ENCODE measurements around the gene AGPAT3.

AGPAT3 gene

DNA sequence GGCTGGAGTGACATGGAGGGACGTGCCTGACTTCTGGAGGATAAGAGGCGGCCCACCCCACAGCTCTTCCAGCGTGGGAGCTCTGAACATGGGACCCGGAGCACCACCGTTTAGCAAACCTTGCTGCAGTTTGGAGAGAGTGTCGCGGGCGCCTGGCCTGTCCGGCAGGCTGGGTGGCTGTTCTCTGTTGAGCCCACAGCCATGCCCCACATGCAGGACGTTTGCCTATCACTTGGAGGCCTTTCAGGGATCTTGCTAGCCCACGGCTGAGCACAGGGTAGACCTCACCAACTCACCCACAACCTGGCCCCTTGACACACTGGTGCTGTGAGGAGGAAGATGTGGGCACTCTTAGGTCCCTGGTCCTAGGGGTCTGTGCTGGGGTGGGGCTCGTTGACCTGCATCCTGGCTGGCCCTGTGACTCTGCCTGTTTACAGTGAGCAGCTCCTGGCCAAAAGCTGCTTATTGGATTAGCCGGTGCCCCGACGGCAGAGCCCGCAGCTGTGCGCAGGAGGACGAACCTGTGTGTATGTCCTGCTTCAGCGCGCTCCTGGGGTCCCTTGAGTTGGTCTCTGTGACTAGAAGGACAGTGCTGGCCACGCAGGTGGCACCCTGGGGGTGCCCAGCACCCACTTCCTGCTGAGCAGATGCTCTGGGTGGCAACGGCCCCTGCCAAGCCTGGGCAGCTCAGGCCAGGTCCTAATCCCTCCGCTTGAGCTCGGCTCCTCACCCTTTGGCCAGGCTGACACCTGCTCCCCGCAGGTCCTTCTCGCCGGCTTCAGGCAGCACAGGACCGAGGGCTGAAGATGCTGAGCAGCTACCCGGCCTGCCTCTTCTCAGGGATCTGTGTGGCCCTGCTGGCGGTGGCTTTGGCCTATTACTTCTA is 74.7 kb downstream of the AGPAT3 start:
- H3K4me3 ChIP-seq: no peak overlapping the region
- intact Hi-C loops (cut with DNase I; ENCODE audit: low total_unique reads): no loop called here
- no peak for DNase-seq

DNA sequence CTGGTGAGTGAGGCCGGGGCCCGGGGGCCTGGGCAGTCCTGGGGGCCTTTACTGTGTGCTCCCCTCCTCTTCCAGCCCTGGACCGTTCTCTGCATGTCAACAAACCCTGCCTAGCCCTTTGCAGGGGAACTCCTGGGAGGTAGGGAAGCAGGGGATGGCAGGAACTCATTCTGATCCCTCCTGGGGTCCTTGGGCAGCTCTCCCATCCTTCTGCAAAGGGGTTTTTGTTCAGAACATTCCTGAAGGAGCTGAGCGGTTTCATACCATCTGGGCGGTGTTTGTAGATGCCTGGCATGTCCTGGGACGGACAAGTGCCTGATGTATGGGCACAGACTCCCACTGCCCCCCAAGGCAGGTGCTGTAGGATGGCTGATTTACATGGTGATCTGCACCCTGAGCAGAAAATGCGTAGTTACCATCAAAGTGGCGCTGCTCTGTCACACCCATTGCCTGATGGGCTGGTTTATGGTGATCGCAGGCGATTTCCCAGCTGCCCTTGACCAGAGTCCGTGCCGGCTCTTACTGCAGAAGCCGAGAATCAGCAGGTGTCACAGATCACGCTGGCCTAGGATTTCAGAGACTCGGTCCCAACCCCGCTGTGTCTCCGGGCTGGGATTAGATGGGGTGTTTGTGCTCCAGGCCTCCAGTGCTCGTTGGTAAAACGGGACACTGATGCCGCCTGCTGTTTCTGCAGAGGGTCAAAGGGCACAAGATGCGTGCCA is 75.5 kb downstream of the AGPAT3 start:
- H3K4me3 ChIP-seq: no peak overlapping the region
- H3K36me3 ChIP-seq: peaks cover 0 to 17% (median 5%) of the 10 kb centered on the region in 3 donors
- DNase-seq: no peak
- H3K4me1 ChIP-seq: peaks cover 0 to 16% (median 4%) of the 10 kb centered on the region in 4 donors
- H3K27ac ChIP-seq: no peak overlapping the region
- H3K27me3 ChIP-seq: no peaks in the 10 kb centered on the region
- H3K9me3 ChIP-seq: no peaks in the 10 kb centered on the region
- intact Hi-C loops (cut with DNase I; ENCODE audit: low total_unique reads): no loop called here
- TF ChIP-seq, protein P1, sequence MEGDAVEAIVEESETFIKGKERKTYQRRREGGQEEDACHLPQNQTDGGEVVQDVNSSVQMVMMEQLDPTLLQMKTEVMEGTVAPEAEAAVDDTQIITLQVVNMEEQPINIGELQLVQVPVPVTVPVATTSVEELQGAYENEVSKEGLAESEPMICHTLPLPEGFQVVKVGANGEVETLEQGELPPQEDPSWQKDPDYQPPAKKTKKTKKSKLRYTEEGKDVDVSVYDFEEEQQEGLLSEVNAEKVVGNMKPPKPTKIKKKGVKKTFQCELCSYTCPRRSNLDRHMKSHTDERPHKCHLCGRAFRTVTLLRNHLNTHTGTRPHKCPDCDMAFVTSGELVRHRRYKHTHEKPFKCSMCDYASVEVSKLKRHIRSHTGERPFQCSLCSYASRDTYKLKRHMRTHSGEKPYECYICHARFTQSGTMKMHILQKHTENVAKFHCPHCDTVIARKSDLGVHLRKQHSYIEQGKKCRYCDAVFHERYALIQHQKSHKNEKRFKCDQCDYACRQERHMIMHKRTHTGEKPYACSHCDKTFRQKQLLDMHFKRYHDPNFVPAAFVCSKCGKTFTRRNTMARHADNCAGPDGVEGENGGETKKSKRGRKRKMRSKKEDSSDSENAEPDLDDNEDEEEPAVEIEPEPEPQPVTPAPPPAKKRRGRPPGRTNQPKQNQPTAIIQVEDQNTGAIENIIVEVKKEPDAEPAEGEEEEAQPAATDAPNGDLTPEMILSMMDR (IDR thresholded peaks at IDR 0.05): no peak

More for the DNA sequence above, 74.7 kb downstream of the AGPAT3 start:
- Histone ChIP-seq H3K27ac (no peak overlapping the region), H3K36me3 (peaks cover 0 to 17% (median 5%) of the 10 kb centered on the region in 3 donors), H3K9me3 (no peaks in the 10 kb centered on the region), H3K27me3 (no peaks in the 10 kb centered on the region), H3K4me1 (peaks cover 0 to 16% (median 4%) of the 10 kb centered on the region in 4 donors)
- TF ChIP-seq, protein P1 (IDR thresholded peaks at IDR 0.05): no peak

DNA sequence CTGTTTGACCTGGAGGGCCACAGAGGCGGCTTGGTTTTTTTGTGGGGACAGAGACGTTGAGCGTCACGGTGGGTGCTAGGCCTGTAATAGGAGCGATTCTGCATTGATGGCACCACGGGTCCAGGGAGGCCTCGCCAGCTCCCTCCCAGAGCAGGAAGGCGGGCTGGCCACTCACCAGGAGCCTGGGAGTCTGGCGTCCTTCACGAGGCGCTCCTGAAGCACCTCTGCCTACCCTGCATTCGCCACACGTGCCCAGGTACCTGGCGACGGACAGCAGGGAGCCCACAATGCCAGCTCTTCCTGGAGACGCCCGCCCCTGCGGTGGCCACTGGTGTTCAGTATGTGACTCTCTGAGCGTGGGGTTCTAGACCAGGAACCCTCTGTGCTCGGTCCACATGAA is 77.2 kb downstream of the AGPAT3 start:
- TF ChIP-seq, protein P1 (IDR thresholded peaks at IDR 0.05): no peak
- Histone ChIP-seq H3K27me3 (no peaks in the 10 kb centered on the region), H3K4me3 (no peak overlapping the region), H3K27ac (no peak overlapping the region), H3K4me1 (peaks cover 0 to 12% (median 4%) of the 10 kb centered on the region in 4 donors), H3K9me3 (no peaks in the 10 kb centered on the region), H3K36me3 (peaks cover 0 to 29% (median 5%) of the 10 kb centered on the region in 3 donors)
- intact Hi-C loops (cut with DNase I; ENCODE audit: low total_unique reads): no loop called here
- DNase-seq: no peak

DNA sequence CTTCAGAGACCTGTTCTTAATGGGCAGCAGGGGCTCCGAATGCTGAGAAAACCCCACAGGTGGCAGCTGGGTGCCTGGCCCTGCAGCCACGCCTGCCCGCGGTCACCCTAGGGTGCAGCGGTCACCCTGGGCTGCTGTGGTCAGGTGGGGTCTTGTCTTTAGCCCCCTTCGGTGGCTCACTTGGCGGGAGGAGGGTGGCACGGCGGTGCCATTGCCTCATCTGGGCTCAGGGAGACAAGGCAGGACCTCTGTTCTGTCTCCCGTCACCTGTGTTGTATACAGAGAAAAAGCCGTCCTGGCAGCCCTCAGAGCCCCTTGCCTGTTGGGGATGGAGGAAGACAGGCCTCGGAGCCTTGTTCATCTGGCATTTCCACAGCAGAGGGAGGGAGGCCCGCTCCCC is 77.6 kb downstream of the AGPAT3 start:
- Histone ChIP-seq H3K27me3 (no peaks in the 10 kb centered on the region), H3K27ac (no peak overlapping the region), H3K4me3 (no peak overlapping the region), H3K36me3 (peaks cover 0 to 30% (median 6%) of the 10 kb centered on the region in 3 donors), H3K9me3 (no peaks in the 10 kb centered on the region), H3K4me1 (peaks cover 0 to 12% (median 4%) of the 10 kb centered on the region in 4 donors)
- no peak for DNase-seq
- intact Hi-C loops (cut with DNase I; ENCODE audit: low total_unique reads): no loop called here
- TF ChIP-seq, protein P1 (IDR thresholded peaks at IDR 0.05): no peak

DNA sequence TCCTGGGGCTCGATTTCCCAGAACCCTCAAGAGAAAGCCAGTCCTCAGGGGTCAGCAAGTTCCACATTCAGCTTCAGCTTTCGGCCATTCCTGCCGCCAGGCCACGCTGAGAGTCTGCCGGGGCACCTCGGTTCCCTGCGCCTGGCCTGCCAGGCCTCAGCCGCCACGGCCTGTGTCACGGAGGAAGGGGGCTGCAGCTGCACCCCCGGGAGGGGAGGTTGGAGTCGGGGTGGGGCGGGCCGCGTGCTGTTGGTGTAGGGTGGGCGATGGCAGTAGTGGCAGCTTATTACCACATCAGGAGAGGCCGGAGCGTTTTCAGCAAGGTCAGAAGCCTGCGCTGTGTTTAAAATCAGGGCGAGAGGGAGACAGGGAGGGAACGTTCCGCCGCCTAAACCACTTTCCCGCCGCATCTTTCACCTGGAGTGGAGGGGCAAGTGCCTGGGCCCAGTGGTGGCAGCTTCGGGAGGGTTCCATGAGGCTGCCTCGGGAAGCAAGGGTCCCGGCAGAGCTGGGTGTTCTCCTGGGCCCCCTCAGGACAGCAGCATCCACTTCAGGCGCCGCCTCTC is 78.6 kb downstream of the AGPAT3 start:
- intact Hi-C loops (cut with DNase I; ENCODE audit: low total_unique reads): no loop called here
- Histone ChIP-seq H3K4me3 (no peak overlapping the region), H3K4me1 (peaks cover 0 to 11% (median 2%) of the 10 kb centered on the region in 4 donors)

More for the DNA sequence above, 78.6 kb downstream of the AGPAT3 start:
- no peak for DNase-seq
- TF ChIP-seq, protein P1 (IDR thresholded peaks at IDR 0.05): no peak
- Histone ChIP-seq H3K27me3 (no peaks in the 10 kb centered on the region), H3K9me3 (peaks cover 0 to 6% (median 6%) of the 10 kb centered on the region in 3 donors), H3K36me3 (peaks cover 7 to 40% (median 14%) of the 10 kb centered on the region in 3 donors), H3K27ac (no peak overlapping the region)
